ENCODE data around the gene DFFB.
A peak's percentile ranks its signal among the peaks of the same experiment; 100 is the strongest.

DFFB gene

DNA sequence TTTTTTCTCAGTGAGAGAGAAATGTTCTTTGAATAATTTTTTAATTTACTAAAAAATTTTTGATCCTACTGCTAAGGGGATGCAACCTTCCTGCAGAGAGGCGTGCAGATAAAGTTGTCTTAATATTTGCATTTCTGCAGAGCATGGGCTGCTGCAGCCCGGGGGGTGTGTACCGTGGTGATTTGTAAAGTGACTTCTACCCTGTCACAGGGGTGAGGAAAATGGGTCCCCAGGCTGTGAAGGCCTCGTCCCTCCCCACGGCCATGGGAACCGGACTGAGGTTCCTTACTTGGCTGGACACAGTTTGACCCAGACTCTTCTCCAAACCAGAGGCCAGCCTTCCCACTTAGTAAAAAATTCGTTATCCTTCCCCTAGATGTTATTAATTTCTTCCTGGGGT, 52.3 kb downstream of the DFFB start:
- Histone ChIP-seq H3K4me2 (ENCODE audit: low read length) (no peak overlapping the region), H3K4ac (ENCODE audit: low read depth, low read length) (no peak overlapping the region), H2BK12ac (ENCODE audit: low read length) (no peak overlapping the region), H2AFZ (ENCODE audit: insufficient read depth, low read length, poor library complexity) (no peak overlapping the region), H2BK120ac (ENCODE audit: insufficient read depth, low read length, poor library complexity) (no peak overlapping the region), H3K27ac (ENCODE audit: low read depth, low read length) (no peak overlapping the region), H3K79me1 (ENCODE audit: low read length) (no peaks in the 10 kb centered on the region), H3K9me3 (ENCODE audit: insufficient read depth, low read depth, low read length) (peaks cover 2% of the 10 kb centered on the region), H3K14ac (ENCODE audit: low read length) (no peak overlapping the region), H3K23ac (ENCODE audit: low read length) (no peak overlapping the region), H2BK5ac (ENCODE audit: low read depth, low read length, poor library complexity) (no peak overlapping the region), H2AK5ac (ENCODE audit: low read length) (no peak overlapping the region), H4K12ac (ENCODE audit: low read depth, low read length) (no peak overlapping the region), H4K91ac (ENCODE audit: low read depth, low read length) (no peak overlapping the region), H3K36me3 (ENCODE audit: control insufficient read depth in 1 of 2, insufficient read depth in 2 of 2, low read length in 2 of 2) (no peaks in the 10 kb centered on the region), H3K4me3 (ENCODE audit: low read depth, low read length) (no peak overlapping the region), H3K18ac (ENCODE audit: low read length) (no peak overlapping the region), H3K27me3 (ENCODE audit: insufficient read depth, low read length) (no peaks in the 10 kb centered on the region), H3K4me1 (ENCODE audit: control insufficient read depth in 1 of 2, insufficient read depth in 2 of 2, low read length in 2 of 2) (no peaks in the 10 kb centered on the region), H3K79me2 (ENCODE audit: control insufficient read depth, insufficient read depth, low read length, poor library complexity) (no peaks in the 10 kb centered on the region), H3K9ac (ENCODE audit: low read length) (no peak overlapping the region), H4K8ac (ENCODE audit: low read depth, low read length) (no peak overlapping the region)
- WGBS (ENCODE audit: extremely low coverage, insufficient coverage, insufficient read length), result no CpG with 5 or more reads among the region's 7 CpGs
- DNase-seq, result no peak

DNA sequence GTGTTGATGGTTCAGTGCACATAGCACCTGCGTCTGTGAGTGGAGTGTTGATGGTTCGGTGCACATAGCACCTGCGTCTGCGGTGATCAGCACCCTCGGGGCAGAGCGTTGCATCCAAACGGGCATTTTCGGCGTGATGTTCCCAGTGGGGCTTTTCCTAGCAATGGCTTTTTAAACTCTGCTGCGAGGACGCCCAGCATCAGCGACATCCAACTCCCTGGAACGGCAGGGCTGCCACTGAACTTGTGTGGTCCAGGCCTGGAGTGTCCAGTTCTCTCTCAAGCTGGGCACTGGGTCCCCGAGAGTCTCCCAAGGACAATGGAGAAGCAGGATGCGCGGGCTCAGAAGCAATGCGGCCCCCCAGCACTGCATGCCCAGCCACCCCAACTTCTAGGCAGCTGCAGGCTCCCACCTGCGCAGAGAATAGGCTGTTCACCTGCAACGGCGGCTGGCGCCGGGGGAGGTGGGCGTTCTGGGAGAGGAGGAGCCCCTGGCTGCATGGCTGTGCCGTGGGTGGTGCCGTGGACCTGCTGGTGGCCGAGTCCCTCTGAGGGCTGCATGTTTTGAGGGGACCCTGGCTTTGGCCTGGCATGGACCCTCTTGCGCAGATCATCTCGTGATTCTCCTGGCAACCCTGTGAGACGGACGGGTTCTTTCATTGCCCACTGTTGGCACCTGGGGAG, 52.9 kb downstream of the DFFB start:
- no peak overlapping the region for H3K4ac ChIP-seq (ENCODE audit: low read depth, low read length)
- no peak overlapping the region for H2AK5ac ChIP-seq (ENCODE audit: low read length)
- H3K4me3 ChIP-seq (ENCODE audit: low read depth, low read length), result no peak overlapping the region
- H3K4me1 ChIP-seq (ENCODE audit: control insufficient read depth in 1 of 2, insufficient read depth in 2 of 2, low read length in 2 of 2), result no peaks in the 10 kb centered on the region
- WGBS (ENCODE audit: extremely low coverage, insufficient coverage, insufficient read length), result no CpG with 5 or more reads among the region's 30 CpGs
- no peak overlapping the region for H2BK5ac ChIP-seq (ENCODE audit: low read depth, low read length, poor library complexity)
- no peak overlapping the region for H2BK120ac ChIP-seq (ENCODE audit: insufficient read depth, low read length, poor library complexity)
- no peak overlapping the region for H3K9ac ChIP-seq (ENCODE audit: low read length)
- H3K23ac ChIP-seq (ENCODE audit: low read length), result no peak overlapping the region
- H3K27me3 ChIP-seq (ENCODE audit: insufficient read depth, low read length), result no peaks in the 10 kb centered on the region
- H2BK12ac ChIP-seq (ENCODE audit: low read length), result no peak overlapping the region
- H3K4me2 ChIP-seq (ENCODE audit: low read length), result no peak overlapping the region
- H4K12ac ChIP-seq (ENCODE audit: low read depth, low read length), result no peak overlapping the region
- H3K27ac ChIP-seq (ENCODE audit: low read depth, low read length), result no peak overlapping the region
- no peaks in the 10 kb centered on the region for H3K36me3 ChIP-seq (ENCODE audit: control insufficient read depth in 1 of 2, insufficient read depth in 2 of 2, low read length in 2 of 2)
- H4K91ac ChIP-seq (ENCODE audit: low read depth, low read length), result no peak overlapping the region
- H3K79me1 ChIP-seq (ENCODE audit: low read length), result no peaks in the 10 kb centered on the region
- no peak overlapping the region for H3K14ac ChIP-seq (ENCODE audit: low read length)
- H3K18ac ChIP-seq (ENCODE audit: low read length), result no peak overlapping the region
- H3K9me3 ChIP-seq (ENCODE audit: insufficient read depth, low read depth, low read length), result peaks cover 2% of the 10 kb centered on the region
- no peak for DNase-seq
- no peak overlapping the region for H4K8ac ChIP-seq (ENCODE audit: low read depth, low read length)
- no peak overlapping the region for H2AFZ ChIP-seq (ENCODE audit: insufficient read depth, low read length, poor library complexity)
- H3K79me2 ChIP-seq (ENCODE audit: control insufficient read depth, insufficient read depth, low read length, poor library complexity), result no peaks in the 10 kb centered on the region

DNA sequence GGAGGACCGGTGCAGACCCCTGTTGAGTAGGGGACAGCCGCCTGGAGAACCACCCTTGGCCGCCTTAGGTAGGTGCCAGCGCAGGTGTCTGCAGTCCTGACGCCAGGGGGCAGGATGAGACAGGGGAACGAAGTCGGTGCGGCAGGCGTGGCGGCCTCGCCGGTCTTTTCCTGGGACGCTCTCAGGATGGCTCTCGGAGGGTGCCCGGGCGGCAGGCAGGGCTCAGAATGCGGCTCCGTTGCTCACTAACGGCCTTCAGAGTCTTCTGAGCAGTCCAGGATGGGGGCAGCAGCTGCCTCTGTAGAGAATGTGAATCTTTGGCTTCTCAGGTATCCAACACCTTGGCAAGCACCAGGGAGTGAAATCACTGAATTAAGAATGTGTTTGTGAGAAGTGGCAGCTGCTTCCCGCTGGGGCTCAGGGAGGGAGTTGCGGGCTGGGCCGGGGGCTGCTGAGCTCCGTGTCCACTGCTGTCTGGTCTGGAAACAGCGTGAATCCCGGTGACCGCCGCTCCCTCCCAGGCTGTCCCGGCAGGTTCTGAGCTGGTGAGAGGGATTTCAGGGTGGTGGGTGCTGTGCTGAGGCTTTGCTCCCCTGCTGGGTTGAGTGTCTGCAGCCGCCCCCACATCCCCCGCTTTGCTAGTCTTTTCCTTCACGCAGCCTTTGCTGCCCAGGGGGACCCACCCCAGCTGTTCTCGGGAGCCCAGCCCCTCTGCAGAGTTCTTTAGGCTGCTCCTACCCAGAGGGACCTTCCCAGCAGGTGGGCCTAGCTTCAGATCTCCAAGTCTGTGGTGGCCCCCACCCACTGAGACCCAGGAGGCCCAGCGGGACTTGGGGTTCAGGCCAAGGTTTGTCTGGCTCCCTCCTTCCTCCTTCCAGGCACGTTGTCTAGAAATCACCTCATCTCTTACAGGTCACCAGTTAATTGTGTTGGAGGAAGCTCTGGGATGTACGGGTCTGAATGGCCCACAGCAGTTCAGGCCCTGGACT, 53.9 kb downstream of the DFFB start:
- H3K4me1 ChIP-seq (ENCODE audit: control insufficient read depth in 1 of 2, insufficient read depth in 2 of 2, low read length in 2 of 2), result no peaks in the 10 kb centered on the region
- no peak overlapping the region for H2BK12ac ChIP-seq (ENCODE audit: low read length)
- H3K9me3 ChIP-seq (ENCODE audit: insufficient read depth, low read depth, low read length), result peaks cover 2% of the 10 kb centered on the region
- H3K36me3 ChIP-seq (ENCODE audit: control insufficient read depth in 1 of 2, insufficient read depth in 2 of 2, low read length in 2 of 2), result no peaks in the 10 kb centered on the region
- DNase-seq, result peak; percentile 65 to 82
- no peak overlapping the region for H3K23ac ChIP-seq (ENCODE audit: low read length)
- no CpG with 5 or more reads among the region's 35 CpGs for WGBS (ENCODE audit: extremely low coverage, insufficient coverage, insufficient read length)
- no peak overlapping the region for H2BK120ac ChIP-seq (ENCODE audit: insufficient read depth, low read length, poor library complexity)
- no peak overlapping the region for H2AFZ ChIP-seq (ENCODE audit: insufficient read depth, low read length, poor library complexity)
- H3K4me3 ChIP-seq (ENCODE audit: low read depth, low read length), result no peak overlapping the region
- H4K12ac ChIP-seq (ENCODE audit: low read depth, low read length), result no peak overlapping the region
- H3K14ac ChIP-seq (ENCODE audit: low read length), result no peak overlapping the region
- H3K27me3 ChIP-seq (ENCODE audit: insufficient read depth, low read length), result no peaks in the 10 kb centered on the region
- no peak overlapping the region for H2BK5ac ChIP-seq (ENCODE audit: low read depth, low read length, poor library complexity)
- H3K27ac ChIP-seq (ENCODE audit: low read depth, low read length), result no peak overlapping the region
- H3K79me1 ChIP-seq (ENCODE audit: low read length), result no peaks in the 10 kb centered on the region
- H3K79me2 ChIP-seq (ENCODE audit: control insufficient read depth, insufficient read depth, low read length, poor library complexity), result no peaks in the 10 kb centered on the region
- no peak overlapping the region for H4K91ac ChIP-seq (ENCODE audit: low read depth, low read length)
- H3K4me2 ChIP-seq (ENCODE audit: low read length), result no peak overlapping the region
- no peak overlapping the region for H2AK5ac ChIP-seq (ENCODE audit: low read length)
- H3K4ac ChIP-seq (ENCODE audit: low read depth, low read length), result no peak overlapping the region
- H3K18ac ChIP-seq (ENCODE audit: low read length), result no peak overlapping the region
- H4K8ac ChIP-seq (ENCODE audit: low read depth, low read length), result no peak overlapping the region
- H3K9ac ChIP-seq (ENCODE audit: low read length), result no peak overlapping the region

DNA sequence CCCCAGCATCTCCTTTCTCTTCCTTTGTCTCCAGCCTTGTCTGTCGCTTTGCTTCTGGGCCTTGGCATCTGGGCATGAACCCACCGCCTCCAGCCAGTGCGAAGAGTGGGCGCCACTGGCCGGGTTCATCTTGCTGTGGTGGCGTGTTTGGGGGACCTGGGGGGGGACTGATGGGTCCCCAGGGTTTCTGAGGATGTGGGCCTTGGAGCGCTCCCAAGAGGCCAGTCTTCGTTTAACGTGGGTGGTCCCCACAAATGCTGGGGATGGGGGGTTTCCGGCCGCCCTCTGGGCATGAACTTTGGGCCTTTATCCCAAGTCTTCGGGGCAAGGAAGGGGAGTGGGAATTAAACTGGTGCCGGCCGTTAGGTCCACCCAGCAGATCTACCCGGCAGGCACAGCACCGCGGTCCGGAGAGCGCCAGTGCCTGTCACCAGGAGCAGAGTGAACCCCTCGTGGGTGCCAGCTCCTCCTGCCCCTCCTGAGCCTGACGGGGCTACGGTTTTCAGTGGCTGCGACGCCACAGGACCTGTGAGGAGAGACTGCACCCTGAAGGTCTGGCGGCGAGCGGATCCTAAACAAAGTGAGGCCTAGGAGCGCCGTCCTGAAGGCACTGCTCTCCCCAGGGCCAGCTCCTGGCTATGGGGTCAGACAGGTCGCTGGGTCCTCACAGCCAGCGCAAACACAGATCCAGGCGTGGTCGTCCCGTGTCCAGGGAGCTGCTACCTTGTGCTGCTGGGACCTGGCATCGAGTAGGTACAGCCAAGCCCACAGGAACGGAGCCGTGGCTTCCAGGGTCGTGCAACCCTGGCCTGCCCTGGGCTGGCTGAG, 54.9 kb downstream of the DFFB start:
- Histone ChIP-seq H3K14ac (ENCODE audit: low read length) (no peak overlapping the region), H3K9me3 (ENCODE audit: insufficient read depth, low read depth, low read length) (peaks cover 2% of the 10 kb centered on the region), H3K4ac (ENCODE audit: low read depth, low read length) (no peak overlapping the region), H3K18ac (ENCODE audit: low read length) (no peak overlapping the region), H3K36me3 (ENCODE audit: control insufficient read depth in 1 of 2, insufficient read depth in 2 of 2, low read length in 2 of 2) (no peaks in the 10 kb centered on the region), H3K4me1 (ENCODE audit: control insufficient read depth in 1 of 2, insufficient read depth in 2 of 2, low read length in 2 of 2) (no peaks in the 10 kb centered on the region), H4K91ac (ENCODE audit: low read depth, low read length) (no peak overlapping the region), H3K9ac (ENCODE audit: low read length) (no peak overlapping the region), H2BK120ac (ENCODE audit: insufficient read depth, low read length, poor library complexity) (no peak overlapping the region), H2AK5ac (ENCODE audit: low read length) (no peak overlapping the region), H3K4me2 (ENCODE audit: low read length) (no peak overlapping the region), H3K27me3 (ENCODE audit: insufficient read depth, low read length) (no peaks in the 10 kb centered on the region), H3K23ac (ENCODE audit: low read length) (no peak overlapping the region), H4K8ac (ENCODE audit: low read depth, low read length) (no peak overlapping the region), H3K4me3 (ENCODE audit: low read depth, low read length) (no peak overlapping the region), H2AFZ (ENCODE audit: insufficient read depth, low read length, poor library complexity) (no peak overlapping the region), H2BK5ac (ENCODE audit: low read depth, low read length, poor library complexity) (no peak overlapping the region), H3K27ac (ENCODE audit: low read depth, low read length) (no peak overlapping the region), H3K79me2 (ENCODE audit: control insufficient read depth, insufficient read depth, low read length, poor library complexity) (no peaks in the 10 kb centered on the region), H4K12ac (ENCODE audit: low read depth, low read length) (no peak overlapping the region), H2BK12ac (ENCODE audit: low read length) (no peak overlapping the region), H3K79me1 (ENCODE audit: low read length) (no peaks in the 10 kb centered on the region)
- DNase-seq, result no peak
- WGBS (ENCODE audit: extremely low coverage, insufficient coverage, insufficient read length), result no CpG with 5 or more reads among the region's 38 CpGs
